ENCODE measurements around the gene MYCBP. TPM values are rescaled to one million over a fixed set of nuclear protein-coding genes. Genes with fewer than 3 reads are reported as not detected.

Gene MYCBP
- total RNA-seq, 4 donors from 2014 or later, result 17.4 to 22.5 (median 21.2) TPM

DNA sequence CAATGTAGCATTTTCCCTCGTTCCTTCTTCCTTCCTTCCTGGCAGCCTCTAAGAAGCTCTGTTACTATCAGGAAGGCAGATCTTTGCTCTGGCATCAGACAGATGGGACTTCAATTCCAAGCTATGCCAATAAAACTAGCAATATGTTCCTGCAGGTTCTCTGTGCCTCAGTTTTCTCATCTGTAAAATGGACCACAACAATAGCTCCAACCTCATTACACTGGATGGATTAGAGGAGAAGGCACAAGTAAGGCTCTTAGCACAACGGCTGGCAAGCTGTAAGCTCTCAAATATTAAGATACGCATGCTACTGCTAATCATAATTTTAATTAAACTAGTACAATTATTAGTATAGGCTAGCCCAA is 40.8 kb downstream of the MYCBP start:
- H3K9me3 ChIP-seq, result no peaks in the 10 kb centered on the region
- no peak for DNase-seq (ENCODE audit: extremely low spot score)
- H3K36me3 ChIP-seq, result peaks cover 0 to 4% (median 2%) of the 10 kb centered on the region in 4 donors
- H3K27ac ChIP-seq (replicated peaks in 1 of 4), result no peak overlapping the region
- H3K4me1 ChIP-seq, result peaks cover 0 to 15% (median 9%) of the 10 kb centered on the region in 4 donors
- no peak overlapping the region for H3K4me3 ChIP-seq
- intact Hi-C loops (cut with DNase I), result loop anchor here (10.0 kb wide), 1 partner anchor 798 kb away; no protein-coding TSS in a partner anchor
- TF ChIP-seq EP300 (IDR thresholded peaks at IDR 0.05) (no peak), POLR2A (IDR thresholded peaks at IDR 0.05; ENCODE audit: low read depth) (no peak), POLR2AphosphoS5 (IDR thresholded peaks at IDR 0.05) (no peak)
- TF ChIP-seq, protein P1, sequence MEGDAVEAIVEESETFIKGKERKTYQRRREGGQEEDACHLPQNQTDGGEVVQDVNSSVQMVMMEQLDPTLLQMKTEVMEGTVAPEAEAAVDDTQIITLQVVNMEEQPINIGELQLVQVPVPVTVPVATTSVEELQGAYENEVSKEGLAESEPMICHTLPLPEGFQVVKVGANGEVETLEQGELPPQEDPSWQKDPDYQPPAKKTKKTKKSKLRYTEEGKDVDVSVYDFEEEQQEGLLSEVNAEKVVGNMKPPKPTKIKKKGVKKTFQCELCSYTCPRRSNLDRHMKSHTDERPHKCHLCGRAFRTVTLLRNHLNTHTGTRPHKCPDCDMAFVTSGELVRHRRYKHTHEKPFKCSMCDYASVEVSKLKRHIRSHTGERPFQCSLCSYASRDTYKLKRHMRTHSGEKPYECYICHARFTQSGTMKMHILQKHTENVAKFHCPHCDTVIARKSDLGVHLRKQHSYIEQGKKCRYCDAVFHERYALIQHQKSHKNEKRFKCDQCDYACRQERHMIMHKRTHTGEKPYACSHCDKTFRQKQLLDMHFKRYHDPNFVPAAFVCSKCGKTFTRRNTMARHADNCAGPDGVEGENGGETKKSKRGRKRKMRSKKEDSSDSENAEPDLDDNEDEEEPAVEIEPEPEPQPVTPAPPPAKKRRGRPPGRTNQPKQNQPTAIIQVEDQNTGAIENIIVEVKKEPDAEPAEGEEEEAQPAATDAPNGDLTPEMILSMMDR (IDR thresholded peaks at IDR 0.05), result no peak
- WGBS, result 92% methylated on average over 3 of the region's 3 CpGs
- no peaks in the 10 kb centered on the region for H3K27me3 ChIP-seq

DNA sequence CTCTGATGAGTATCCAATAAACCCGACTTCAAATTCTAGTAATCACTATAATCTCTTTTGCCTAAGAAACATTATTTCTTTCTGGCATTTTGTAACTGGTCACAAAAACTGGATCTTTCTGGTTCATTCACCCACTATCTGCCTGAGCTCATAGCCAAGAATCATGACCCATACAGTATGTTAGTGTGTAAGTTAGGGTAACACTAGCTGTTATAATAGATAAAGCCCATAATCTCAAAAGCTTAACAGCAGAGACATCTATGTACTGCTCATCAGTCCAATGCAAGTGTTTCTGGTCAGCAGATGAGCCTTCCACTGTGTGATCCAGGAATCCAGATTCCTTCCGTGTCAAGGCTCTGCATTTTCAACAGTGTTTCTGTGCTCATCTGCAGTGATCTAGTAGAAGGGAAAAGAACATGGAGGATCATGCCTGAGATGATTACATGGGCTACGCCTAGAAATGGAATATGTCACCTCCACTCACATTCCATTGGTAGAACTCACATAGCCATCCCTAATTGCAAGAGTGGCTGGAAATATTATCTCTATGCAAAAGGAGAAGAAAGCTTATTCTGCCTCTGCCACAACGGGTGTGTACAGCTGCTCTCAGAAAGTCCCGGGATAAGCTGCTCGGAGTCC is 41.3 kb downstream of the MYCBP start:
- H3K9me3 ChIP-seq, result no peaks in the 10 kb centered on the region
- H3K4me1 ChIP-seq, result peaks cover 0 to 15% (median 9%) of the 10 kb centered on the region in 4 donors
- 85% methylated on average over 6 of the region's 6 CpGs for WGBS
- no peaks in the 10 kb centered on the region for H3K27me3 ChIP-seq
- TF ChIP-seq POLR2A (IDR thresholded peaks at IDR 0.05; ENCODE audit: low read depth), result no peak
- TF ChIP-seq EP300 (IDR thresholded peaks at IDR 0.05), result no peak
- TF ChIP-seq, protein P1 (IDR thresholded peaks at IDR 0.05), result no peak
- TF ChIP-seq POLR2AphosphoS5 (IDR thresholded peaks at IDR 0.05), result no peak
- DNase-seq (ENCODE audit: extremely low spot score), result no peak
- H3K36me3 ChIP-seq, result no peaks in the 10 kb centered on the region
- H3K4me3 ChIP-seq, result no peak overlapping the region
- no peak overlapping the region for H3K27ac ChIP-seq (replicated peaks in 1 of 4)
- intact Hi-C loops (cut with DNase I), result loop anchor here (10.0 kb wide), 1 partner anchor 797 kb away; no protein-coding TSS in a partner anchor

DNA sequence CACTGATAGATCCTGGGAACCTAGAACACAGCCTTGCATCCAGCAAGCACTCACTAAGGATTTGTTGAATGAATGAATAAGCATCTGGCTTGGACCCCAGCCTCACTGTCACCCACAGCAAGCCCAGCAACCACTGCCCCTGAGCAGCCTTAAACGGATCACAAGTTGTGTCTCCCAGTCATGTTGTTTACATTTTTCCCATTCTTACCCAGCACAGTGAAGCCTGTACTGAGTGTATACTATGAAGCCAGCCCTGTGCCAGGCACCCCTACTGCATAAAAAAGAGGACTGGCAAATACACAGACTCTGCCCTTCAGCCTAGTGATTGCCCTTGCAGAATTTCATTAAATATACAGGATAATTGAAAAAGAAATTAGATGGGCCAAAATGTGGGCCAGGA is 43.8 kb downstream of the MYCBP start:
- Histone ChIP-seq H3K27me3 (peaks cover 0 to 4% (median 1%) of the 10 kb centered on the region in 4 donors), H3K9me3 (no peaks in the 10 kb centered on the region), H3K4me3 (no peak overlapping the region), H3K27ac (replicated peaks in 1 of 4) (no peak overlapping the region), H3K4me1 (peaks cover 0 to 15% (median 9%) of the 10 kb centered on the region in 4 donors), H3K36me3 (no peaks in the 10 kb centered on the region)
- 0% methylated on average over 1 of the region's 1 CpG for WGBS
- TF ChIP-seq POLR2A (IDR thresholded peaks at IDR 0.05; ENCODE audit: low read depth) (no peak), EP300 (IDR thresholded peaks at IDR 0.05) (no peak), POLR2AphosphoS5 (IDR thresholded peaks at IDR 0.05) (no peak)
- TF ChIP-seq, protein P1 (IDR thresholded peaks at IDR 0.05), result no peak
- intact Hi-C loops (cut with DNase I), result no loop called here
- no peak for DNase-seq (ENCODE audit: extremely low spot score)

DNA sequence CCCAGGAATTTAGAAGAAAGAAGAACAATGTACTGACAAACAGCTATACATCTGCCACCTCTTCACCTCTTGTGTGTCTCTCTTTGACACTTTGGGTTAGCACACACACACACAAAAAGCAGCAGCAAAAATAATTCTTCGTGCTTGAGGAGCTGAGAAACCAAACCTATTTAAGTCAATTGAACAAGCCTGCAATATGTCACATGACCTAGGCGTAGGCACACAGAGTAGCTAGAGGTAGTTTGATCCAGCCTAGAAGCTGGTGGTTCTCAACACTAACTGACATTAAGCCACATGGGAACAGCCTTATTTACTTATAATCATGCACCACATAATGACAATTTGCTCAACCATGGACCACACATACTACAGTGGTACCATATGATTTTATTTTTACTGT is 45.8 kb downstream of the MYCBP start:
- H3K4me3 ChIP-seq, result no peak overlapping the region
- H3K27me3 ChIP-seq, result peaks cover 0 to 15% (median 2%) of the 10 kb centered on the region in 4 donors
- no peaks in the 10 kb centered on the region for H3K9me3 ChIP-seq
- intact Hi-C loops (cut with DNase I), result no loop called here
- DNase-seq (ENCODE audit: extremely low spot score), result no peak
- peaks cover 0 to 15% (median 9%) of the 10 kb centered on the region in 4 donors for H3K4me1 ChIP-seq
- WGBS, result 68% methylated on average over 2 of the region's 2 CpGs
- TF ChIP-seq EP300 (IDR thresholded peaks at IDR 0.05), result no peak
- no peak for TF ChIP-seq POLR2A (IDR thresholded peaks at IDR 0.05; ENCODE audit: low read depth)
- TF ChIP-seq, protein P1 (IDR thresholded peaks at IDR 0.05), result no peak
- TF ChIP-seq POLR2AphosphoS5 (IDR thresholded peaks at IDR 0.05), result no peak
- no peaks in the 10 kb centered on the region for H3K36me3 ChIP-seq
- no peak overlapping the region for H3K27ac ChIP-seq (replicated peaks in 1 of 4)
